GM06990 (cell line): Measurements from ENCODE around the gene PKD1L1.

ENCODE experiments used
- DNase-seq: peaks from one replicate; pipeline ENCODE4 v3.0.0-alpha.2; 2011; ENCODE audit not compliant: insufficient read length; ENCODE audit errors: extremely low read depth
- H3K27me3 ChIP-seq: replicated peaks from 2 replicates; pipeline ENCODE4 v1.6.0; 2011; ENCODE audit warnings: low read length; ENCODE audit not compliant: control insufficient read depth, insufficient read depth
- H3K36me3 ChIP-seq: 2 replicates; pipeline ENCODE4 v1.5.1; 2011; ENCODE audit warnings: low read length; ENCODE audit not compliant: control insufficient read depth, insufficient read depth
- H3K4me3 ChIP-seq: replicated peaks from 2 replicates; pipeline ENCODE4 v1.5.1; 2011; ENCODE audit warnings: low read depth, mild to moderate bottlenecking, control low read depth, low read length
- CTCF ChIP-seq: IDR thresholded peaks from 2 replicates; pipeline ENCODE4 v1.5.1; 2011; ENCODE audit warnings: low read length, control low read depth, mild to moderate bottlenecking, inconsistent platforms; ENCODE audit not compliant: insufficient read depth, poor library complexity, severe bottlenecking

PKD1L1 gene

GRCh38 chr7:47775238-47775637 is 173.0 kb downstream of the PKD1L1 start:
- no peak for DNase-seq
- no peak for TF ChIP-seq CTCF
- H3K27me3 ChIP-seq = no peaks in the 10 kb centered on the region; the same call in 1 of the 2 replicates
- no peaks in the 10 kb centered on the region for H3K36me3 ChIP-seq
- H3K4me3 ChIP-seq = no peak overlapping the region

DNA sequence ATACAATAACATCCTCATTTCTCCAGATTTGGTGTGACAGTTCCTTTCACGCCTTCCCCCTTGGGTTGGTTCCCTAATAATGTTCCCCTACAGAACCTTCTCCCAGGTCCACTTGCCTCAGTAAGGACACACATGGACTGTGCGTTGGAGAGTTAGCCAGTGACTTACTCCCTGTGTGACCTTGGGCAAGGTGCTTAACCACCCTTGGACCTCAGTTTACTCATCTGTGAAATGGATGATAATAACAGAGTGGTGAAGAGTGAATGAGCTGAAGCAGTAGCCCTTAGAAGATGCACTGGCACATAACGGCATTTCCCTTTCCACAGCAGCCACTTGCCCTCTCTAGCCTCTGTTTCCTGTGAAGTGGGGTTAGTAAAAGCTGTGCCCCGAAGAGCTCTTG is 175.8 kb downstream of the PKD1L1 start:
- TF ChIP-seq CTCF = no peak
- DNase-seq = no peak
- no peaks in the 10 kb centered on the region for H3K36me3 ChIP-seq

DNA sequence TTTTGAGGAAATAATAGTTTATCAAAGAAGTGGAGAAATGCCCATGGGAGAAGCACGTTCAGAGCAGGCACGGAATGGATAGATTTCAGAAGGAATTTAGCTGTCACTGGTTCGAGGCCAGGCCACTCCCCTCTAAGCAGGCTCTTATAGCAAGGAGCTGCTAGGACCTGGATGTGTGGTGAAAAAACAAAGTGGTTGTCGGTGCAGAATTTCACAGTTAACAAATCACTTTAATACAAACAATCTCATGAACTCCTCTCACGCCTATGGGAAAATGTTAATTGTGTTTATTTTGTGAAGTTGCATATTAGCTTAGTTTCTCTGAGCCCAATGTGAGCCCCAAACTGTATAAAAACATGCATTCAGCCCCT is 176.3 kb downstream of the PKD1L1 start:
- TF ChIP-seq CTCF = no peak
- no peak for DNase-seq
- Histone ChIP-seq H3K36me3 (no peaks in the 10 kb centered on the region), H3K4me3 (no peak overlapping the region), H3K27me3 (no peaks in the 10 kb centered on the region; the same call in 1 of the 2 replicates)

More for the DNA sequence above, 175.8 kb downstream of the PKD1L1 start:
- Histone ChIP-seq H3K4me3 (no peak overlapping the region), H3K27me3 (no peaks in the 10 kb centered on the region; the same call in 1 of the 2 replicates)

- Histone ChIP-seq H3K4me3 (no peak overlapping the region), H3K36me3 (no peaks in the 10 kb centered on the region), H3K27me3 (no peaks in the 10 kb centered on the region; the same call in 1 of the 2 replicates)
- no peak for DNase-seq
- TF ChIP-seq CTCF = no peak
These were observed 176.8 kb downstream of the PKD1L1 start for GRCh38 chr7:47771336-47771989.

- no peaks in the 10 kb centered on the region for H3K27me3 ChIP-seq
- TF ChIP-seq CTCF = no peak
- H3K4me3 ChIP-seq = no peak overlapping the region
- H3K36me3 ChIP-seq = no peaks in the 10 kb centered on the region
- no peak for DNase-seq
These were observed 182.1 kb downstream of the PKD1L1 start for GRCh38 chr7:47766126-47766525.

DNA sequence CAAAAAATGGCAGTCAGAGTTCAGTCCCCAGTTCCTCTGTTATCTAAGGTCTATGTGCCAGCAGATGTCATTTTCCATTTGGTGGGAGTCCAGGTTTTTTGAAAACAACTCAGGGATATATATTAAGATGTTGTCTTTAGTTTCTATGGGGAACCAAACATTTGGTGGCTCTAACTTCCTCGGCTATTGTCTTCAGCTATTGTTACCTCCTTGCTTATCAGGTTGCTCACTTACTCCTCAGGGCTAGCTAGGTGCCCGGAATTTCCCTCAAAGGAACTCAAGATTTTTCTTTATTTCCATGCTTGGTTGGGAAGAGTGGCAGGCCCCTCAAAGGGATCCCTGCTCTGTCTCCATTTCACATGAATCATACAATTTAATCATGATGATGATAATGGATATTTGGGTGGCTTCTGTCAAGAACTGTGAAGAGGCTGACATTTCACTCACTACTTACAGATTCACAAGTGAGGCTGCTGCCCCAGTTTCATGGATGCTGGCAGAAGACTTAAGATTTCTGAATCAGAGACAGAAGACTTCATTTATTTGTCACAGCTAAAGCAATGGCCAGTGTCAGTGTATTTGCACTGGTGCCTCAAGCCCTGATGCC is 182.8 kb downstream of the PKD1L1 start:
- H3K4me3 ChIP-seq = no peak overlapping the region
- no peaks in the 10 kb centered on the region for H3K27me3 ChIP-seq
- no peaks in the 10 kb centered on the region for H3K36me3 ChIP-seq
- DNase-seq = no peak
- TF ChIP-seq CTCF = no peak
